CD4-positive, alpha-beta T cell treated with Interleukin-6 at 100 ng/mL for 8 hours (primary cell): ENCODE data around the gene TOR4A.
"Not testable (repeated sequence)": the region's sequence is repeated elsewhere in the genome, so short reads cannot be mapped to it uniquely, and the experiment has no call there.

Experiments used
- DNase-seq: peaks from one replicate; pipeline ENCODE4 v3.0.0-alpha.2; 2020; ENCODE audit warnings: mixed read lengths, low spot score

The TOR4A gene

GRCh38 chr9:137237759-137238726, 39.5 kb upstream of the TOR4A start:
- DNase-seq: no peak

- not testable (repeated sequence) for DNase-seq
Observed at GRCh38 chr9:137239541-137240200, 37.9 kb upstream of the TOR4A start.

GRCh38 chr9:137240318-137240840, 37.1 kb upstream of the TOR4A start:
- peak; percentile 59 for DNase-seq

GRCh38 chr9:137240841-137241489, 36.6 kb upstream of the TOR4A start, which contains the start of gene TUBB4B:
TSS of gene TUBB4B (plus strand) at chr9:137241287. CDS start at chr9:137241361, 74 bp downstream.
- peak; percentile 99 for DNase-seq

GRCh38 chr9:137241490-137242268, 35.8 kb upstream of the TOR4A start:
- peak; percentile 62 for DNase-seq

GRCh38 chr9:137242269-137243203, 35.0 kb upstream of the TOR4A start:
- no peak for DNase-seq

- DNase-seq: not testable (repeated sequence)
Observed at GRCh38 chr9:137243266-137243625, 34.3 kb upstream of the TOR4A start.

- no peak for DNase-seq
Observed at GRCh38 chr9:137243626-137244485, 33.7 kb upstream of the TOR4A start.

- DNase-seq: no peak
Observed at GRCh38 chr9:137244486-137245449, 32.8 kb upstream of the TOR4A start.

GRCh38 chr9:137245450-137246421, 31.8 kb upstream of the TOR4A start:
- no peak for DNase-seq

GRCh38 chr9:137247135-137247915, 30.2 kb upstream of the TOR4A start:
- DNase-seq: no peak

GRCh38 chr9:137247916-137248175, 29.7 kb upstream of the TOR4A start:
- no peak for DNase-seq

- DNase-seq: no peak
Observed at GRCh38 chr9:137250329-137251193, 27.0 kb upstream of the TOR4A start.

- no peak for DNase-seq
Observed at GRCh38 chr9:137251194-137251461, 26.4 kb upstream of the TOR4A start, which contains the start of gene STPG3. TSS of gene STPG3 (plus strand) at chr9:137251286. CDS start at chr9:137251287, 1 bp downstream.

GRCh38 chr9:137251490-137252268, 25.8 kb upstream of the TOR4A start:
- no peak for DNase-seq
